Stimulated activated CD4-positive, alpha-beta T cell treated with anti-CD3 and anti-CD28 coated beads, TNF-alpha, amount 100 ng/mL, for 4 hours (primary cell): ENCODE results near the gene SERPINB7.

ENCODE experiments used
- DNase-seq, 3 experiments: peaks; one replicate each; pipeline ENCODE4 v3.0.0-alpha.2; 2020; ENCODE audit warnings: low read depth in 3 of 3

The SERPINB7 gene

GRCh38 chr18:63844254-63844653 is 69.0 kb downstream of the SERPINB7 start:
- no peak for DNase-seq

GRCh38 chr18:63848159-63848558 is 72.9 kb downstream of the SERPINB7 start:
- DNase-seq = no peak

- no peak for DNase-seq
Measured at GRCh38 chr18:63850020-63850419, 74.8 kb downstream of the SERPINB7 start.

- DNase-seq = no peak
Measured at GRCh38 chr18:63850636-63851035, 75.4 kb downstream of the SERPINB7 start.
